A673 (cell line): Measurements from ENCODE around the gene BEST1. TPM values are rescaled to one million over a fixed set of nuclear protein-coding genes. Genes with fewer than 3 reads are reported as not detected.

Experiments
- Bru-seq: library from RNA; stranded (reverse); fragments of 400-500 nt; gene quantifications from one replicate; lab custom pipeline; 2021; lab: Mats Ljungman, UMichigan
- BruChase-seq, 2 experiments: library from RNA; stranded (reverse); fragments of 400-500 nt; gene quantifications; one replicate each; lab custom pipeline; 2021; lab: Mats Ljungman, UMichigan
- BruUV-seq: library from RNA; stranded (reverse); fragments of 400-500 nt; replicated peaks from 2 replicates; lab custom pipeline; 2021; lab: Mats Ljungman, UMichigan
- CTCF ChIA-PET: fragments of 300-600 bp; sonication (Branson Sonifier 250); formaldehyde crosslinking; loops from one replicate; lab custom pipeline; 2022; ENCODE audit warnings: antibody characterized with exemption; lab: Charles Lee
- POLR2A ChIA-PET: fragments of 300-600 bp; sonication (Branson Sonifier 250); formaldehyde crosslinking; loops from one replicate; lab custom pipeline; 2022; ENCODE audit warnings: antibody characterized with exemption; ENCODE audit not compliant: low non-redundant PET; lab: Charles Lee
- DNase-seq: peaks from one replicate; pipeline ENCODE4 v3.0.0-alpha.2; 2015; ENCODE audit warnings: low spot score
- H3K27ac ChIP-seq: fragments of 200-600 bp; sonication (generic); 2 replicates; pipeline ENCODE4 v1.5.1; 2016; ENCODE audit warnings: mixed run types, low read depth, mild to moderate bottlenecking, mixed read lengths, antibody characterized with exemption, low read length; ENCODE audit not compliant: poor library complexity, severe bottlenecking
- H3K27me3 ChIP-seq: fragments of 200-600 bp; sonication (generic); replicated peaks from 2 replicates; pipeline ENCODE4 v1.6.1; 2017; ENCODE audit warnings: mixed run types, low read depth, mild to moderate bottlenecking, mixed read lengths, antibody characterized with exemption, low read length; ENCODE audit not compliant: insufficient read depth, poor library complexity
- H3K36me3 ChIP-seq: fragments of 200-600 bp; sonication (generic); 2 replicates; pipeline ENCODE4 v1.6.1; 2016; ENCODE audit warnings: mixed run types, mild to moderate bottlenecking, mixed read lengths, antibody characterized with exemption, low read length; ENCODE audit not compliant: insufficient read depth, poor library complexity, severe bottlenecking
- H3K4me1 ChIP-seq: fragments of 200-600 bp; sonication (generic); 2 replicates; pipeline ENCODE4 v1.6.1; 2017; ENCODE audit warnings: mixed run types, mild to moderate bottlenecking, mixed read lengths, antibody characterized with exemption, low read length; ENCODE audit not compliant: insufficient read depth, poor library complexity, severe bottlenecking
- H3K4me3 ChIP-seq: fragments of 200-600 bp; sonication (generic); 2 replicates; pipeline ENCODE4 v1.5.1; 2016; ENCODE audit warnings: low read depth, mixed run types, mild to moderate bottlenecking, mixed read lengths, low read length; ENCODE audit not compliant: poor library complexity, severe bottlenecking
- H3K9me3 ChIP-seq: fragments of 200-600 bp; sonication (generic); 2 replicates; pipeline ENCODE4 v1.6.1; 2016; ENCODE audit warnings: mixed run types, low read depth, mild to moderate bottlenecking, mixed read lengths, antibody characterized with exemption, low read length; ENCODE audit not compliant: poor library complexity, severe bottlenecking
- CTCF ChIP-seq: fragments of 300-800, 200-600 bp; sonication (generic); conservative IDR thresholded peaks from 2 replicates; pipeline ENCODE4 v1.5.1; 2017; ENCODE audit warnings: low read depth, mild to moderate bottlenecking, antibody characterized with exemption, low read length, moderate library complexity, mixed read lengths
- EZH2 ChIP-seq: fragments of 200-600 bp; sonication (generic); IDR thresholded peaks from 2 replicates; pipeline ENCODE4 v1.6.1; 2017; ENCODE audit warnings: borderline replicate concordance, low read depth, mild to moderate bottlenecking, mixed read lengths, antibody characterized with exemption, low read length; ENCODE audit not compliant: poor library complexity, severe bottlenecking
- intact Hi-C: fragments of 100-400 bp; cut with micrococcal nuclease; formaldehyde crosslinking; loops from one replicate; pipeline ENCODE4 v1.10.0; 2022; ENCODE audit not compliant: unreplicated experiment
- long read RNA-seq: library from polyadenylated mRNA; stranded (forward); transcript quantifications from one replicate; pipeline ENCODE4 v2.0.0, GENCODE V29; 2022
- total RNA-seq: library from RNA; stranded (reverse); gene quantifications from 2 replicates; pipeline ENCODE4 v1.2.3, GENCODE V29; 2021

The BEST1 gene
- 5.3 and 8.6 TPM in 2 replicates for total RNA-seq
- percentile 47 among the genes with signal in this experiment for Bru-seq, nascent RNA
- BruChase-seq, experiment 1, labeled RNA remaining after a 2-hour chase = percentile 40 among the genes with signal in this experiment
- BruChase-seq, experiment 2, labeled RNA remaining after a 6-hour chase = percentile 50 among the genes with signal in this experiment
- long read RNA-seq, full-length matches to known transcripts = 1 of 6 reads
- long read RNA-seq, partial matches to known transcripts = 4 of 6 reads
- long read RNA-seq, other reads (novel, unspliced or antisense) = 1 of 6 reads

DNA sequence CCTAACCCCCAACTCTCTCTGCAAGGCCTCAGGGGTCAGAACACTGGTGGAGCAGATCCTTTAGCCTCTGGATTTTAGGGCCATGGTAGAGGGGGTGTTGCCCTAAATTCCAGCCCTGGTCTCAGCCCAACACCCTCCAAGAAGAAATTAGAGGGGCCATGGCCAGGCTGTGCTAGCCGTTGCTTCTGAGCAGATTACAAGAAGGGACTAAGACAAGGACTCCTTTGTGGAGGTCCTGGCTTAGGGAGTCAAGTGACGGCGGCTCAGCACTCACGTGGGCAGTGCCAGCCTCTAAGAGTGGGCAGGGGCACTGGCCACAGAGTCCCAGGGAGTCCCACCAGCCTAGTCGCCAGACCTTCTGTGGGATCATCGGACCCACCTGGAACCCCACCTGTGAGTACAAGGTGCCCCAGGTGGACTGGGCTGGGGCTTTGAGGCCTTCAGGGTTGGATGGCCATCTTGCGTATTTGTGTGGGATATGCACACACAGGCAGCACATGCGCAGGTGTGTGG, at the start of gene BEST1:
TSS of gene BEST1 (plus strand) at position 317 of the 513 bp plus-strand sequence. CDS start 1,456 bp downstream, outside the sequence.
- intact Hi-C loops = no loop called here
- POLR2A ChIA-PET = interaction anchor here (0.6 to 1.3 kb wide), 6 partner anchors 8 to 144 kb away, joined by 4 to 28 read pairs (median 6); partner anchors contain the start of gene FTH1
- TSS peak; percentile 84 for BruUV-seq
- Histone ChIP-seq H3K27me3 (no peaks in the 10 kb centered on the region), H3K4me1 (peaks cover 39% of the 10 kb centered on the region), H3K9me3 (no peaks in the 10 kb centered on the region), H3K27ac (peak within 1 kb of the TSS; percentile 99), H3K36me3 (no peaks in the 10 kb centered on the region), H3K4me3 (peak within 1 kb of the TSS; percentile 11)
- no peak for TF ChIP-seq EZH2
- TF ChIP-seq CTCF = no peak
- DNase-seq = no peak
- CTCF ChIA-PET = interaction anchor here (2.8 to 7.4 kb wide), 3 partner anchors 53 to 158 kb away, joined by 11 to 157 read pairs (median 17); no protein-coding TSS in a partner anchor

- DNase-seq = no peak
- Histone ChIP-seq H3K27me3 (no peaks in the 10 kb centered on the region), H3K36me3 (peaks cover 3% of the 10 kb centered on the region), H3K4me1 (peaks cover 5% of the 10 kb centered on the region), H3K27ac (no peak overlapping the region), H3K4me3 (no peak overlapping the region), H3K9me3 (no peaks in the 10 kb centered on the region)
- CTCF ChIA-PET = interaction anchor here (0.6 to 1.1 kb wide), 2 partner anchors 46 to 47 kb away, joined by 3 read pairs; no protein-coding TSS in a partner anchor
- no TSS peak for BruUV-seq
- POLR2A ChIA-PET = no interaction called here
- intact Hi-C loops = no loop called here
- TF ChIP-seq CTCF (0 out of 2 replicates have a peak, but pooled peaks have one; percentile 20), EZH2 (no peak)
Measured at GRCh38 chr11:61901397-61901796, 48.8 kb upstream of the BEST1 start.

- DNase-seq = no peak
- H3K27me3 ChIP-seq = no peaks in the 10 kb centered on the region
- POLR2A ChIA-PET = no interaction called here
- BruUV-seq = no TSS peak
- TF ChIP-seq CTCF = no peak
- TF ChIP-seq EZH2 = no peak
- peaks cover 5% of the 10 kb centered on the region for H3K4me1 ChIP-seq
- CTCF ChIA-PET = interaction anchor here (1.0 kb wide), 1 partner anchor 45 kb away, joined by 3 read pairs; no protein-coding TSS in a partner anchor
- H3K4me3 ChIP-seq = no peak overlapping the region
- H3K36me3 ChIP-seq = peaks cover 5% of the 10 kb centered on the region
- H3K27ac ChIP-seq = no peak overlapping the region
- H3K9me3 ChIP-seq = no peaks in the 10 kb centered on the region
- intact Hi-C loops = no loop called here
Measured at GRCh38 chr11:61902313-61902712, 47.8 kb upstream of the BEST1 start.
